COR-L47 (cell line): ENCODE data around the gene LINS1.

Experiments used
- DNase-seq: peaks from one replicate; lab custom pipeline; 2025; lab: John Stamatoyannopoulos, UW

Gene LINS1

DNA sequence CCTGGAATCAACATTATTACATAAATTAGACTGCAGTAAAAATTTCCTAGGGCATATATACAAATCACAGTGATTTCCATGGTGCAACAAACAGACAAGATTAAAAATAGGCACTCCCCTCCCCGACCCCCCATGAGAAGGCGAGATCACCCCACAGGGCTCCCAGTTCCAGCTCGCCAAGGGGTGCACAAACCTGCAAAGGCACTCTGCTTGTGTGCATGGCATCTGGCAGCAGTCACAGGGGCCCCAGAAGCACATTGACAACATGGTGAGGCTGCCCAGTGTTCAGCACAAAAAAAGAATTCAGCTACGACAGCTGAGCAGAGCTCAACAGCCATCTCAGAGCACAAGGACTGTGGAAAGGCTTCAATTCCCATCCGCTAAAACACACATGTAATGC lies 54.0 kb downstream of the LINS1 start:
- no peak for DNase-seq

DNA sequence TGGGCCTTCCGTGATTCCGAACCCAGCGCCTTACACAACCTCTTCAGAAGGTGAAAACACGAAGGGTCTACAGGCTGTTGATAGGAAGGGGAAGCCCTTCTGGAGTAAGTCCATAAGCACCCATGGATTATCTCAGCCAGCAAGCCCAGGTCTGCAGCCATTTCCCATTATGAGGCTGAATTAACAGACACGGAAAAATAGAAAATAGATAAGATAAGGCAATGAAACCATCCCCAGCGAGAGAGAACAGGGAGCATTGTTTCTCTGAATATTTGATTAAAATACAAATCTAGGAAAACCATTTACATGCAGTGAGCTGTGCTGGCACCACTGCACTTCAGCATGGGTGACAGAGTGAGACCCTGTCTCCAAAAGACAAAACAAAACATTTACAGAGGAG lies 57.0 kb downstream of the LINS1 start:
- DNase-seq: no peak

DNA sequence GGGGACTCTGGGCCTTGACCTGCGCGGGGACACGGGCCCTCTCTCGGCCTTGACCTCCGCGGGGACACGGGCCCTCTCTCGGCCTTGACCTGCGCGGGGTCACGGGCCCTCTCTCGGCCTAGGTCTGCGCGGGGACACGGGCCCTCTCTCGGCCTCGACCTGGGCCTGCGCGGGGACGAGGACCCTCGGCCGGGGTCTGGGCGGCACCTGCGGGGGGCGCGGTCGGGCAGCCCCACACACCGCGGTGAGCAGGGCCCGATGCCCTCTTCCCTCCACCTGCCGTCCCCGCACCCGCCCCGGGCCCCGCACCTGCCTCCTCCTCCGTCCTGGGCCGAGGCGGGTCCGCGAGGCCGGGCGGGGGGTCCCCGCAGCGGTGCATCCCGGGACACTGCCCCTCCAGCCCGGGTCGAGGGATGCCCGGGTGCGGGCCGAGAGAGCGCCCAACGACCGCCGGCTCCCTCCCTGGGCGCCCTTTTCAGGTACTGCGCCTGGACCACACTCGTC lies 57.6 kb downstream of the LINS1 start:
- no peak for DNase-seq

DNA sequence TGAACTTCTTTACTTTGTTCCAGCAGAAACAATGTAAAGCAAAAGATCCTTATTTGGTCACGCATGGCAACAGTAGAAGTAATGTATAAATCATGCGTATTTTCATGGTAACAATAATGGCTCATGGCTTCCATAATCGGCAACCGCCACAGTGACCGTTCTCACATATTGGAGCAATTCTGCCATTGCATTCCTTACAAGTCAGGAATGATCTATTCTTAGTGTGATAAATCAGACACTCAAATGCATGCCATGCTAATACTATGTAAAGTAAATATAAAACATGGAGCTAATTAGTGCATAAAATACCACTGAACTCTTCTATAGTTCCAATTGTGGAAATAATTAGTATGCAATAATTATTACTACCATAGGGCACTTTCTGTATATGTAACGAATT lies 59.7 kb downstream of the LINS1 start:
- no peak for DNase-seq

DNA sequence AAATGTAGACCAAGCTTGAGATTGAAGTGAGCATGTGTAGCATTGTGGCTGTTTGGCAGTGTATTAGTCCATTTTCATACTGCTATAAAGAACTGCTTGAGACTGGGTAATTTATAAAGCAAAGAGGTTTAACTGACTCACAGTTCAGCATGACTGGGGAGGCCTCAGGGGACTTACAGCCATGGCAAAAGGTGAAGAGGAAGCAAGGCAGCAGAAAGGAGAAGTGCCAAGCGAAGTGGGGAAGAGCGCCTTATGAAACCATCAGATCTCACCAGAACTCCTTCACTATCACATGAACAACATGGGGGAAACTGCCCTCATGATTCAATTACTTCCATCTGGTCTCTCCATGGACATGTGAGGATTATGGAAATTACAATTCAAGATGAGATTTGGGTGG lies 64.7 kb downstream of the LINS1 start:
- DNase-seq: no peak

DNA sequence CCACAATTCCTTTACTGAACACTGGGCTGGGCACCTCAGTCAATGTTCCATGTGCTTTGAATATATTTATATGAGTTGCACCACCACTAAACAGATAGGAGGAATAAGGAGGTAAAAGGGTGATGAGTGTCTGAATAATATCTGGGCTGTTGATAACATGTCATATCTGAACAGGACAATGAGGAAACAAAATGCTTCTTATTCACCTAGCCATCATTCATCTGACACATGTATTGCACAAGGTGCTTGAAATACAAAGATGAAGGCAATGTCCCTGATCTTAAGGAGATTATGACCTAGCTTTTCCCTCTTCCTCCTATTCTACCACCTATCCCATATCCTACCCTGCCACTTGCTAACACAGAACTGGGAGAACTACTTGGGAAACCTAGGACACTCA lies 65.3 kb downstream of the LINS1 start:
- DNase-seq: no peak

DNA sequence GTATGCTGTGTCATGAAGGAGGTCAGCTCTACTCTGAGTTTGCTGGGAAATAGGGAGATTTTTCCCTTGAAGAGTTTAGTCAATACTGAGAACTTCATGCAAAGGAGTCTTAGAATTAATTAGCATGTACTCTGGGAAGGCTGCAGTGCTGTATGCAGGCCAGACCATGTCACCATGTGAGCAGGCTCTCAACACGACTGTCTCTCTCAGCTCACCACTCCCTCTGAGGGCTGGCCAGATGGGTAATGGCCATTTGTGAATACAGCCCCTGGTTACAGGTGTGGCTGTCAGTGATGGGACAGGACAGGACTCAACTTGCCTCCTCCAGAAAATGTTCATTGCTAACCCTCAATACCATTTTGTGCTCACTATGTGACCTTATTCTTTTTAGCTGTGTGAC lies 68.1 kb downstream of the LINS1 start:
- DNase-seq: no peak

DNA sequence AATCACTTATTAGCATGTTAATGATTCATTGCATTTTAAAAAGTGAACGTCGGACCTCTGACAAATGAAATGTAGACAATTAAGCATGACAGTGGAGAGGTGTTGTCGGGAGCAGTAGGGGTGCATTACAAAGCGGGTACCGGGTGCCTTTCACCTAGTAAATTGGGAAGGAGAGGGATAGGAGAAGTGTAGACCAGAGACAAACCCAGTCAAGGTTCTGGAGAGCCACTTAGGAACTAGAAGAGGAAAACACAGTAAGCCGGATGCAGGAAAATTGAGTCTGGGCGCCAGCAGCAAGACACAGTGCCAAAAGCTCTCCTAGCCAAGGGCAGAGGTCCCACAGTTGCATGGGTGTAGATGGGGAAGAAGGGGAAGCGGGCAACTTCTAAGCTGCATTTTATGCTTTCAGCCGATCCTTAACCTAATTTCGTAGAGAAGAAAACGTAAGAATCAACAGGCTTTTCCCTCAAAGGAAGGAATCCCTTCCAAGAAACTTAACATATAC lies 70.1 kb downstream of the LINS1 start:
- no peak for DNase-seq

DNA sequence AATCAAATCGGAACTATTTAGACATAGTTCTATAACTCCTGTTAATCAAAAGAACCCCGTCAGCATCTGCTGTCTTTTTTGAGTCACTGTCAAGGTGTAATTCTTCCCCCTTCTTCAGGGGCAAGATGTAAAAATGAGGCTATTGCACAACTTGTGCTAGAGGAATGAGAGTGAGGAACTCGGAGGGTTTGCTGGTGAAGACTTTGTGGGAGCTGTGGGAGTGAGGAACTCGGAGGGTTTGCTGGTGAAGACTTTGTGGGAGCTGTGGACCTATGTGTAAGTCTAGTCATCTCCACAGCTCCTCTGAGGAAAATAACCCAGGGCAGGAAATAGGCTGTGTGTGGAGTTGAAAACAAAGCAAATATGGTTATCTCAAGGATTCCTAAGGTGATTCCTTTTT lies 70.8 kb downstream of the LINS1 start:
- no peak for DNase-seq

DNA sequence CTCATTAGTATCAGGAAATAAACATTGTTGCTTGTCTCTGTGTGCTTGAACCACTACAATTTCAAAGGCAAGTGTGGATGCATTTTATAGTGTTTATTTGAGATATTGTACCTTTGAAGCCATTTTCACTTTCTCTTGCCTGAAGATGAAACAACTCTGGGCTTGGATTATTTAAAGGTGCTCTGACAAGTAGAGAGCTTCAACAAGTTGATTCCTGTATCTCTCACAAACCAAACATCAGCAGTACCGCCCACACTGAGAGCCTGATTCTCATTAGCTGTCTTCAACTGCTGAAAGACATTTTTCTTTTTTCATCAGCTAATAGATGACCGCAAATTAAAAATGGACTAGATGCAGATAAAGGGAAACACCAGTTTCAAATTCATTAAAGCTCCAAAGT lies 72.4 kb downstream of the LINS1 start:
- DNase-seq: no peak

DNA sequence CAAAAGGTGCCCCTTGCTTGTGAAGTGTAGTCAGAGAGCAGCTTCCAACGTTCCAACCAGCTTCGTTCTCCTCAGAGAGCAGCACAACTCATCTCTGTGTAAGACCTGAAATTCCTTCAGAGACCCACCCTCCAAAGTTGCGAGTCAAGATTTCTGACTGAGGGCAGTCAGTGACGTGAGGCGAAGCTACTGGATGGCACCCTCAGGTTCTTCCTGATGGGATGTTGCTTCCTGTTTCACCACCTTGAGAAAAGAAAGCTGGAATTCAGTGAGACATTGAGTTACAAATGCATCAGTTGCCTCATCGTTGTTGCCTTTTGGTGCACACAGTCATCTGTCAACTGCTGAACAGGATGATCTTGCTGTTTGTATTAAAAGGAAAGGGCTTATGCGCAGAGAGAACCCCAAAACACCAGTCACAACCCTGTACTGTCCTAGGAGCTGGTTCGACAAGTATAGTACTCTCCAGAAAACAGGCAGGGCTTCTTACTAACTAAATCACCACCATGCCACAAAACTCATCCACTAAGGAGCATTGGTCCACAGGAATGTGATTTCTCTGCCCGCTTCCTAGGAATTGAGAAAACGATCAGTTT lies 73.1 kb downstream of the LINS1 start, which contains the start of gene CERS3:
CERS3 (minus strand) TSS at position 118 of the 596 bp plus-strand sequence. CDS start 27,101 bp downstream, outside the sequence.
- DNase-seq: no peak

DNA sequence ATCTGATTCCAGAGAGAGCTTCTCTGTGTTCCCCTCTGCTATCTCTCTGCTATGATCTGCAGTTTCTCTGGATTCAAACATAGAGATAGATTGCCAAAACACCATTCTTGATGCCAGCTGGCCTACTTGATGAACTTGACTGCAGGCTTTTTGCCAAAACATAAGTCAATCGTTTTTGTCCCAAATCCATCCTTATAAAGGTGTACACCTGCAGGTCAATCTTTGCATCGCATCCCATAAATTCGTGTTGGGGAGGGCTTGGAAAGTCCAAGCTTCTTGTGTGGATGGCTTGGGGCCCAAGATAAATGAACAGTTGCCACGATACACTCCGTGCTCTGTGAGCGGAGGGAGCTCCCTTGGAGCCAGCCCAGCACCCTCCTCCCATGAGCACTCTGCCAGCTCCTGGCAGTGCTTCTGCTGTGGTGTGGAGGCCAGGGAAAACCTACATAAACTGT lies 75.9 kb downstream of the LINS1 start:
- no peak for DNase-seq

DNA sequence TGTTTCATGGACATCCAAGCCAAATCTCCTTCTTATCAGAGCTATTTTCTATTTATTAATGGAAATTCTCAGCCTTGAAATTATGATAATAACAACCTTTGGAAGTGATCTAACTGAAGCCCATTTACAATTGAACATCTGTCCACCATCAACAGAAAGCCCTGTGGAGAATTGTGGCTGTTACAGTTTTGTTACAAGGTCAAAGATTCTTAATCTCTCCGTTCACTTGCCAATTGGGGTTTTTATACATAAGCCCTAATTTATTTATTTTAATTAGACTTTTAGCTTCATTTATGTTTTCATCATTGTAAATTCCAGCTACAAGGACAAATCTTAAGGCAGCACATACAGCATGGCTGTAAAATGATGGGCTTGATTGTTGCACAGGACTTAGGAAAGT lies 76.5 kb downstream of the LINS1 start:
- DNase-seq: no peak

DNA sequence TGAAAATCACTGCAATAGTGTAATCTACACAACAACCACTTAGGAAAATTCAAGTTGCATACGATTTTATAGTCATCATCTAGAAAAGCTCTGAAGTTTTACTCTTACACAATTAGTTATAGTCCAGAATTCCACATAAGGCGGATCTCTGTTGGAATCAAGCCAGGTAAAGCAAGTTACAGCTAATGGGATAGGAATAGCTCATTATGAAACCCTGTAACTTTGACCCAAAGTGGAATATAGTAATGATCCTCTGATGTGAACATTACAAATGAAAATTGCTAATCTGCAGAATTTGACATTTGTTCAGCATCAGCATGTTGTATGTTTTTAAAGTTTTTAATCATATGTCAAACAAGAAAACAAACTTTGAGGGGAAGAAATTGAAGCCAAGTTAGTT lies 77.7 kb downstream of the LINS1 start:
- DNase-seq: no peak

DNA sequence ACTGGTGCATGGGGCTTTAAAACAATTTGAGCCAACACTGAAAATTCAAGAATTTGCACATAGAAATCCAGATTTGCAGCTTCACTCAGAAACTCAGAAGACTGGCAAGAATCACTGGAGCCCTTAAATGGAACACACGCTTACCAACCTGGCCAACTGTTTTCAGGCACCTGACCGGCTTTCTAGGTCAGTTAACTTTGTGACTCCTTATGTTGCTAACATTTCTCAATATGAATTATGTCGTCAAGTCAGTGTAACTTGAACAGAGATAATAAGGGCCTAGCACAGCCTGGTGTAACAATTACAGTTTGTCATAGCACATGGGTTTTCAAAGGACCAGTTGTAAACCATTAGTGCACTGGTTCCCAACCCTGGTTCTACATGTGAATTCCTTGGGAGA lies 80.1 kb downstream of the LINS1 start:
- DNase-seq: no peak

DNA sequence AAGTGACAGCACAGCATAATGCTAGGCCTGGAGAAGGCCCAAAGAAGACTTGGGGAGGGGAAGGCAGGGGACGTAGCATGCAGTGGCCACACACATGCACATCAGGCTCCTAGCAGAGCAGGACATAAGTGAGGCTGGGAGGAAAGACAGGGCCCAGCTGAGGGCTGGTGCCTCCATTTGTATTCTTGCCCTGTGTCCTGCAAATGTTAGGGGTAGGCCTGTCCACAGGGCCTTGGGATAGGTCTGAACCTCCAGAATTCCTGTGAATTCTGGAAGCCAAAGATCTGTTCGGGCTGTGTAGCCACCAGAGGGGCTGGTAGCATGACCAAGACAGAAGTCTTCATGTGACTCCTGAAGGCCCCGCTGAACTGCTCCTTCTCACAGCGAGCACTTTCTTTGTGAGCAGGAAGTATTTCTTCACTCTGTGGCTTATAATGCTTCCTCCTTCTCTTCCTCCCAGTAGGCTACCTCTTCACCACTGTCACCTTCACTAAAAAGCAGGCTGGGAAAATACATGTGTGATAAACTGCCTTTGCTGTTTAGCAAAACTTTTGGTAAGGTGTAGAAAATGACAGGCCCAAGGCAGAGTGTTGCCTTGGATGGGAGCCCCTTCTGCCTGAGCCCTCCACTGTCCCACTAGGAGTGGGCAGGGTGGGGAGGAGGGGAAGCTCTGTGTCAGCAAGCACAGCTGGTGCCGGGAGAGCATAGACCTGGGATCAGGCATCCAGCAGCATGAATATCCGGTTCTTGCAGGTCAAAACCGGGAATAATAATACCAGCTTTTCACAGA lies 81.7 kb downstream of the LINS1 start:
- no peak for DNase-seq

DNA sequence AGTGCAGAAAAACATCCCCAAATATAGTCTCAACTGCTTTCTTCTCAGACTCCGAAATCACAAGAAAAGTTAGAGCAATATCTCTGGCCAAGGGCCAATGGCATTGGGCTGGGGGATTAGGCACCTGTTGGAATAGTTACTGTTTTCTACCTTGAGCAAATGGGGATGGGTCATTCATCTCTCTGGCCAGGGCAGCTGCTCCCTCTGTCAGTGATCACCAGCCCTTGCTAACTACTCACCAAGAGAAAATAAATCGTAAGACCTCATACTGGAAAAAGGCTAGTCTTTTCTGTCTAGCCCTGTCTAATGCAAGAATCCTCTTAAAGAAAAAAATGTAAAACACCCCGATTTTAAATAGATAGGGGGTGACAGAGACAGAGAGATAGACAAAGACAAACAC lies 84.1 kb downstream of the LINS1 start:
- no peak for DNase-seq
